Measurements from ENCODE around the gene HSD17B12.

DNA sequence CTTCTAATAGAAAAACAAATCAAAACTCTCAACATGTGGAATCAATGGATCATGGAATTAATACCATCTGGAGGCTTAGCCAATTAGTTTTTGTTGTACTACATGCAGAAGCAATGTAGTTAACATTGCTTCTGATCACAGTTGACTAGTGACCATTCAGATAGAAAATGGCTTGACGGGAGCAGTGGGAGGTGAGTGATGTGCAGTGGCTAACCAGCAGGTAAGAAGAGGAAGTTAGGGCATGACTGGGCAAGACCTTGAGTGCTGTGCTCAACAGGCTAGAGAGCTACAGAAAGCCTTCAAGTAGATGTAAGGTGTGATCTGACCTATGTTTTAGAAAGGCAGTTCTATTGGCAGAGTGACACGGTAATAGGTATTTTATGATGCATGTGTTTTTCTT lies 139.4 kb downstream of the HSD17B12 start:
- TF ChIP-seq, protein P1, sequence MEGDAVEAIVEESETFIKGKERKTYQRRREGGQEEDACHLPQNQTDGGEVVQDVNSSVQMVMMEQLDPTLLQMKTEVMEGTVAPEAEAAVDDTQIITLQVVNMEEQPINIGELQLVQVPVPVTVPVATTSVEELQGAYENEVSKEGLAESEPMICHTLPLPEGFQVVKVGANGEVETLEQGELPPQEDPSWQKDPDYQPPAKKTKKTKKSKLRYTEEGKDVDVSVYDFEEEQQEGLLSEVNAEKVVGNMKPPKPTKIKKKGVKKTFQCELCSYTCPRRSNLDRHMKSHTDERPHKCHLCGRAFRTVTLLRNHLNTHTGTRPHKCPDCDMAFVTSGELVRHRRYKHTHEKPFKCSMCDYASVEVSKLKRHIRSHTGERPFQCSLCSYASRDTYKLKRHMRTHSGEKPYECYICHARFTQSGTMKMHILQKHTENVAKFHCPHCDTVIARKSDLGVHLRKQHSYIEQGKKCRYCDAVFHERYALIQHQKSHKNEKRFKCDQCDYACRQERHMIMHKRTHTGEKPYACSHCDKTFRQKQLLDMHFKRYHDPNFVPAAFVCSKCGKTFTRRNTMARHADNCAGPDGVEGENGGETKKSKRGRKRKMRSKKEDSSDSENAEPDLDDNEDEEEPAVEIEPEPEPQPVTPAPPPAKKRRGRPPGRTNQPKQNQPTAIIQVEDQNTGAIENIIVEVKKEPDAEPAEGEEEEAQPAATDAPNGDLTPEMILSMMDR (IDR thresholded peaks at IDR 0.05) = no peak
- no peak for TF ChIP-seq EP300 (IDR thresholded peaks at IDR 0.05)

Measured in ovary (tissue), 3 donors.